Measurements from ENCODE around the gene PSMD11. TPM values are rescaled to one million over a fixed set of nuclear protein-coding genes. Genes with fewer than 3 reads are reported as not detected.
A peak's percentile ranks its signal among the peaks of the same experiment; 100 is the strongest.

The PSMD11 gene
- total and polyA plus RNA-seq, 10 donors = 28.0 to 84.8 (median 47.3) TPM

GRCh38 chr17:32485261-32486110 is 41.2 kb downstream of the PSMD11 start:
- no peaks in the 10 kb centered on the region for H3K9me3 ChIP-seq
- H3K27me3 ChIP-seq (replicated peaks in 1 of 7) = no peaks in the 10 kb centered on the region
- intact Hi-C loops (cut with DNase I; ENCODE audit: low total_unique reads) = loop anchor here (5.0 kb wide), 1 partner anchor 267 kb away; no protein-coding TSS in a partner anchor
- WGBS, 5 donors = 73 to 83% (median 81%) methylated on average over 12 of the region's 12 CpGs
- peaks cover 0 to 59% (median 31%) of the 10 kb centered on the region in 6 donors for H3K36me3 ChIP-seq
- H3K27ac ChIP-seq = peak overlapping the region in 6 of 8 donors; percentile 68 to 92 (median 84)
- H3K4me3 ChIP-seq = peak overlapping the region in 5 of 8 donors; percentile 52 to 88 (median 66)
- peak; percentile 72 for DNase-seq
- peaks cover 8 to 67% (median 51%) of the 10 kb centered on the region in 6 donors for H3K4me1 ChIP-seq
- TF ChIP-seq CTCF (IDR thresholded peaks at IDR 0.05 in 8 of 11, conservative IDR thresholded peaks at IDR 0.05 in 3 of 11) = no peak
- TF ChIP-seq POLR2A (IDR thresholded peaks at IDR 0.05) = no peak
- no peak for TF ChIP-seq POLR2AphosphoS5 (IDR thresholded peaks at IDR 0.05)

GRCh38 chr17:32486111-32486700 is 41.9 kb downstream of the PSMD11 start:
- 10 to 69% (median 13%) methylated on average over 3 to 72 of the region's 72 CpGs for WGBS, 5 donors
- Histone ChIP-seq H3K4me3 (peak overlapping the region; percentile 23 to 88 (median 60)), H3K27ac (peak overlapping the region in 7 of 8 donors; percentile 52 to 92 (median 80)), H3K27me3 (replicated peaks in 1 of 7) (no peaks in the 10 kb centered on the region), H3K9me3 (no peaks in the 10 kb centered on the region), H3K36me3 (peaks cover 0 to 59% (median 24%) of the 10 kb centered on the region in 6 donors), H3K4me1 (peaks cover 10 to 74% (median 58%) of the 10 kb centered on the region in 6 donors)
- intact Hi-C loops (cut with DNase I; ENCODE audit: low total_unique reads) = loop anchor here (5.0 kb wide), 1 partner anchor 266 kb away; no protein-coding TSS in a partner anchor
- peak; percentile 94 for DNase-seq
- TF ChIP-seq POLR2AphosphoS5 (IDR thresholded peaks at IDR 0.05) (peak; percentile 46 to 69 (median 62)), POLR2A (IDR thresholded peaks at IDR 0.05) (no peak)

- 0 to 1% (median 0%) methylated on average over 4 to 135 of the region's 135 CpGs for WGBS, 5 donors
- H3K27me3 ChIP-seq (replicated peaks in 1 of 7) = no peaks in the 10 kb centered on the region
- no peaks in the 10 kb centered on the region for H3K9me3 ChIP-seq
- intact Hi-C loops (cut with DNase I; ENCODE audit: low total_unique reads) = loop anchor here (5.0 kb wide), 1 partner anchor 265 kb away; no protein-coding TSS in a partner anchor
- peaks cover 17 to 81% (median 65%) of the 10 kb centered on the region in 6 donors for H3K4me1 ChIP-seq
- DNase-seq = peak; percentile 94
- peak within 1 kb of the TSS; percentile 52 to 88 (median 67) for H3K4me3 ChIP-seq
- peak in 2 of 3 donors; percentile 13 to 35 for TF ChIP-seq POLR2AphosphoS5 (IDR thresholded peaks at IDR 0.05)
- TF ChIP-seq POLR2A (IDR thresholded peaks at IDR 0.05) = no peak
- peak within 1 kb of the TSS in 7 of 8 donors; percentile 65 to 92 (median 80) for H3K27ac ChIP-seq
- peaks cover 0 to 57% (median 17%) of the 10 kb centered on the region in 6 donors for H3K36me3 ChIP-seq
Observed at GRCh38 chr17:32486701-32487472, 42.6 kb downstream of the PSMD11 start, which contains the start of gene CDK5R1. TSS of gene CDK5R1 (plus strand) at chr17:32486993. CDS start at chr17:32487621, 628 bp downstream.

GRCh38 chr17:32487473-32488176 is 43.3 kb downstream of the PSMD11 start:
- no peaks in the 10 kb centered on the region for H3K27me3 ChIP-seq (replicated peaks in 1 of 7)
- H3K27ac ChIP-seq = peak overlapping the region in 7 of 8 donors; percentile 65 to 92 (median 75)
- WGBS, 5 donors = 37 to 61% (median 37%) methylated on average over 28 to 59 of the region's 59 CpGs
- H3K9me3 ChIP-seq = no peaks in the 10 kb centered on the region
- peak overlapping the region; percentile 52 to 88 (median 67) for H3K4me3 ChIP-seq
- intact Hi-C loops (cut with DNase I; ENCODE audit: low total_unique reads) = loop anchor here (5.0 kb wide), 1 partner anchor 265 kb away; no protein-coding TSS in a partner anchor
- TF ChIP-seq POLR2A (IDR thresholded peaks at IDR 0.05) (no peak), POLR2AphosphoS5 (IDR thresholded peaks at IDR 0.05) (peak; percentile 17 to 53 (median 24)), CTCF (IDR thresholded peaks at IDR 0.05 in 8 of 11, conservative IDR thresholded peaks at IDR 0.05 in 3 of 11) (no peak)
- peak; percentile 87 for DNase-seq
- peaks cover 24 to 88% (median 72%) of the 10 kb centered on the region in 6 donors for H3K4me1 ChIP-seq
- peaks cover 0 to 50% (median 11%) of the 10 kb centered on the region in 6 donors for H3K36me3 ChIP-seq

Data from spleen (tissue), 11 donors.